HG02798 (cell line): Measurements from ENCODE around the gene SWI5.
A peak's percentile ranks its signal among the peaks of the same experiment; 100 is the strongest.
"Not testable (repeated sequence)": the region's sequence is repeated elsewhere in the genome, so short reads cannot be mapped to it uniquely, and the experiment has no call there.

Source experiments
- ATAC-seq: cut with Tn5 transposase; IDR thresholded peaks from one replicate; pipeline ENCODE4 v1.9.1; 2021; ENCODE audit warnings: mild to moderate bottlenecking; ENCODE audit not compliant: unreplicated experiment, poor library complexity

The SWI5 gene

DNA sequence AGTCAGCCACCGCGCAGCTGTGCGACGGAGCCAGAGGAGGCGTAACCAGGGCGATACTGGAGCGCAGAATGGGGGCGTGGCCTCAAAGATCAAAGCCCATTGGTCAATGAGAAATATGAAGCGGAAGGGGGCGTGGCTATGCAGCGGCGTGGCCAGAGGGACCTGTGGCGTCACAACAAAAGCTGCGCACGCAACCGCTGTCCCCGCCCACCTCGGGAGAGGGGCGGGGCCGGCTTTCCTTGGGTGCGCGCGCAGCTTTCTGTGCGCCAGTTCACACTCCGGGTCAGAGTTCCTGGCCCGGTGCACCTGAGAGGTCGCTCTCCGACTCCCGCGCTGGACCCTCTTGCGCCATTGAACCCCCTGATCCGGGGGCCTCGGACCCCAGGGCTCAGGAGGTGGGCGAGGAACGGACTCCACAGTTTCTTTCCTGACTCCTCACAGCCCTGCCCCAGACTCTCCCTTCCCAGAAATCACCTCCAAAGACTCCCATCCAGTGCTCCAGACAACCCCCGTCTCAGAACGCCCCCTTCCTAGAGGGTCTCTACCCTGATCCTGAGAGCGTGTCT is at the start of gene SWI5:
SWI5 (plus strand) TSS at position 269 of the 566 bp plus-strand sequence.
- peak; percentile 97 for ATAC-seq

GRCh38 chr9:128226412-128226801 is 49.7 kb upstream of the SWI5 start:
- no peak for ATAC-seq

- ATAC-seq: not testable (repeated sequence)
These were observed 45.2 kb upstream of the SWI5 start for GRCh38 chr9:128230897-128231296.

DNA sequence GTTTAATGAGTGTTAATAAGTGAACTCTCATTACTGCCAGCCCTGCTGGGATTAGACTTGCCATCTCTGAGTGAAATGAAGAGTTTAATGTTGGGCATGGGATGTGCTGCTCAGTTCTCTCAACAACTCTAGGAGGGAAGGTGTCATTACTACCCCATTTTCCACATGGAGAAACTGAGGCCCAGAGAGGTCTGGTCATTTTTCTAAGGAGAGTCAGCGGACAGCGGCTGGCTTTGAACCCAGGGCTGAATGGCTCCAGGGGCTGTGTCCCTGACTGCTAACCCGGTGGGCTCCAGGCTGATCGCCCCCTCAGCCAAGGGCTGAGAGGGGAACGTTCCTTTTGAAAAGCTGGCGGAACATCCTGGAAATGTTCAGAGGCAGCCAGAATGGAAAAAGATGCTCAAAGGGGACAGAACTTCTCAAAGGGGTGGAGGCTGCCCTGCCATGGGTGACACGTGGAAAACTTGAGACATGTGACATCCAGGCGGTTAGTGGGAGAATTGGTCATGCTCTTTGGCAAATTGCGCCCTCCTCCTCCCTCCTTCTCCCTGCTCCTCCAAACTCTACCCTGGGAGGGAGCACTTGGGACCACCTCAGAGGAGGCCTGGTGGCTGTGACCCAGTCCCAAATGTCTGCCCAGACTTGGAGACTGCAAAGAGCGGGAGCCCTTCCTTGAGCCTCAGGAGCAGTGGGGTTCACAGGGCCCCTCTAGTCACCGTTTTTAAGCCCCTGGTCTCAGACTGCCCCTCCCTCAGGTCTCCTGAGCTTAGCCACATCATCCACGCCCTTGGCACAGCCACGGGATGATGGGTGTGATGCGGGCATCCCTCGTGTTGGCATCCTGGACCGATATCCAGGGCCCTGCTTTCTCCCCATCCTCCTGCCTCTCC is 44.2 kb upstream of the SWI5 start:
- ATAC-seq: no peak

- no peak for ATAC-seq
These were observed 43.3 kb upstream of the SWI5 start for GRCh38 chr9:128232528-128233428.

- ATAC-seq: no peak
These were observed 42.2 kb upstream of the SWI5 start for GRCh38 chr9:128233817-128234406.

- ATAC-seq: no peak
These were observed 34.0 kb upstream of the SWI5 start for GRCh38 chr9:128242124-128242523.

GRCh38 chr9:128242828-128243214 is 33.3 kb upstream of the SWI5 start:
- no peak for ATAC-seq

- no peak for ATAC-seq
These were observed 32.7 kb upstream of the SWI5 start for GRCh38 chr9:128243215-128244018.

- no peak for ATAC-seq
These were observed 31.8 kb upstream of the SWI5 start for GRCh38 chr9:128244091-128244836.

- ATAC-seq: no peak
These were observed 31.2 kb upstream of the SWI5 start for GRCh38 chr9:128244837-128245231.

GRCh38 chr9:128245421-128246151 is 30.5 kb upstream of the SWI5 start:
- no peak for ATAC-seq

GRCh38 chr9:128246471-128246870 is 29.6 kb upstream of the SWI5 start:
- no peak for ATAC-seq

DNA sequence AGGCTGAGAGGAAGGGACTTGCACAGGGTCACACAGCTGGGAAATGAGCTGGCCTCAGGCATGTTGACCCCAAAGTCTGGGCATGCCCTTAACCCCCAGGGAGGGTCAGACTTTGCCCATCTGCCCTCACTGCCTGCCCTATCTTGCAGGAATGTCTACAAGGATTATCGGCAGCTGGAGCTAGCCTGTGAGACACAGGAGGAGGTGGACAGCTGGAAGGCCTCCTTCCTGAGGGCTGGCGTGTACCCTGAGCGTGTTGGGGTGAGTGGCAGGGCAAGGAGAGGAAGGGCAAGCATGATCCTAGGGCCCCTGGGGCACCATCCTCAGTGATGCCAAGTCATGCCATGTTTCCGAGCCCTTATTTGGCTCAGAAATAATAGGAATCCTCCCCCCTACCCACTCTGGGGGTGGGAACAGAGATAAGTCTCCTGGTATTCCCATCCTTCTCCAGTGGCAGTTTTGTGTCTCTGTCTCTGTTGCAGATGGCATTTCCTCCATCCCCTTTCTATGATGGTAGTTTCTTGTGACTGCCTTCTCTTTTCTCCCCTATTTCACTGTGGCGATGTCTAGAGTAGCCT is 28.8 kb upstream of the SWI5 start:
- no peak for ATAC-seq

DNA sequence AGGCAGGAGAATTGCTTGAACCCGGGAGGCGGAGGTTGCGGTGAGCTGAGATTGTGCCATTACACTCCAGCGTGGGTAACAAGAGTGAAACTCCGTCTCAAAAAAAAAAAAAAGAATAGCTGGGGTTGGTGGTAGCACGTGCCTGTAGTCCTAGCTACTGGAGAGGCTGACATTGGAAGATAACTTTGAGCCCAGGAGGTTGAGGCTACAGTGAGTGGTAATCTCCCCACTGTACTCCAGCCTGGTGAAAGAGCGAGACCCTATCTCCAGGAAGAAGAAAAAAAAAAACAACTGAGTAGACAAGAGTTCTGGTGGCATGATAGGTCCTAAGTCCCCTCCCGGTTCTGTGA is 26.5 kb upstream of the SWI5 start:
- no peak for ATAC-seq

DNA sequence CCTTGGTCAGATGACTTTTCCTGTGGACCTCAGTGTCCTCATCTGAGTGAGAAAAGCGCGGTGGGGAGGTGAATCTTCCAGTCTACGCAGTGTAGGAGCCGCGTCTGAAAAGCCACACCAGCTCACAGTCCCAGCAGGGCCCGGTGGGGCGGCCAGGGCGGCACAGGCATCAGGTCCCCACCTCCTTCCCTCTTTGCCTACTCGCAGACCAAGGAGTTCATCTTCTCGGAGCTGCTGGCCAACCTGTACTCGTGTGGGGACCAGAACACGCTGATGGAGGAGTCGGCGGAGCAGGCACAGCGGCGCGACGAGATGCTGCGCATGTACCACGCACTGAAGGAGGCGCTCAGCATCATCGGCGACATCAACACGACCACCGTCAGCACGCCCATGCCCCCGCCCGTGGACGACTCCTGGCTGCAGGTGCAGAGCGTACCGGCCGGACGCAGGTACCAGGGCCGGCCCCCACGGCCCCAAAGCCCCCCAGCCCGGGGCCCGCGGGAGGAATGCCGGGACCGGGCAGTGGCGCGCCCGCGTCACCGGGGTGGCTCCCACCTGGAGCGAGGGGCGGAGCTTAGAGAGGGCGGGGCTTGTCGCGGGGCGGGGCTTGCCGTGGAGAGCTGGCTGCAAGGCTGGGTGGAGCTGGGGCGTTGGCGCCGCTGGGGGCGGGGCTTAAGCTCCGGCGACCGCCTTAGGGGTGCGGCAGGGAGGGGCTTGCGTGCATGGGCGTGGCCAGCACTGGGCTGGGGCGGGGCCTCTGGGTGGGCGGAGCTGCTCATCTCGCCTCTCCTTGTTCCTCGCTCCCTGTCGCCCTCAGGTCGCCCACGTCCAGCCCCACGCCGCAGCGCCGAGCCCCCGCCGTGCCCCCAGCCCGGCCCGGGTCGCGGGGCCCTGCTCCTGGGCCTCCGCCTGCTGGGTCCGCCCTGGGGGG is 25.9 kb upstream of the SWI5 start:
- peak; percentile 90 for ATAC-seq
